Endometrial microvascular endothelial cells (primary cell): ENCODE data around the gene SIMC1. TPM values are rescaled to one million over a fixed set of nuclear protein-coding genes. Genes with fewer than 3 reads are reported as not detected.

Source experiments
- in situ Hi-C: cut with HindIII; loops from 2 replicates; pipeline ENCODE4 v1.10.0; 2017; ENCODE audit warnings: low sequenced_read_pairs, low pct_unique_long_range_greater_than_20kb; ENCODE audit errors: inconsistent ontology term
- total RNA-seq: library from RNA; depleted of rRNA; stranded (reverse); fragments of >200 nt; gene quantifications from one replicate; pipeline ENCODE4 v1.2.3, GENCODE V29; 2015; ENCODE audit errors: inconsistent ontology term

SIMC1 gene
- total RNA-seq, 1 donor from 2014 or later: 6.1 TPM

DNA sequence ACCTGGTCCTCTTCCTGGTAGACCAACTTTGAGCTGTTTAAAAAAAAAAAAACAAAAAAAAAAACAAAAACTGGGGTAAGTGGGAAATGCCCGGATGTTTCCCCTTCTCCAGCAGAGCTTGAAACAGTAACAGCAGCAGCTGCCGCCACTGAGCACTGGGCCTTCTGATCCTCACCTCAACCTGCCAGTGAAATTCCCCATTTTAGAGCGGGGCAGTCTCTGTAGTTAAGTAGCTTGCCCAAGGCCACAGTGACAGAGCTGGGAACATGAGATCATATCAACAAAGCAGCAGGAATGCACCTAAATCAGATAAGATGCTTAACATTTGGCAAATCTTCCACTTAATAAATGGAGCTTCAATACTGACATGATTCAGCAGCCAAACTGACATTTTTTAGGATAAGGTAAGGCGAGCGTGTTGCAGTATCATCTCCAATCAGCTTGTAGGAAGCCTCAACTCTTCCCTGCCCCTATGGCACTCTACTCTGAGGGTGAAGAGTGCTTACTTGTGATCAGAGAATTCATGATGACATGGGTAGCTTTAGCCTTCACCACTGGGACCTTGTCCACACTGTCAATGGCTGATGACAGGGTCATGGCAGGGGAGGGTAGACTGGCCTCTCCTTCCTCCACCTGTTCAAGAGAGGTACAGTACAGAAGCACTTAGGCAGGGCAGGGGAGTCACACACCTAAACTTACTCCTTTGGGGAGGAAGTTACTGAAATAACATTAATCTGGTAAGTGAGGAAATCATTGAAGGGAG is 114.1 kb downstream of the SIMC1 start:
- in situ Hi-C loops: no loop called here

DNA sequence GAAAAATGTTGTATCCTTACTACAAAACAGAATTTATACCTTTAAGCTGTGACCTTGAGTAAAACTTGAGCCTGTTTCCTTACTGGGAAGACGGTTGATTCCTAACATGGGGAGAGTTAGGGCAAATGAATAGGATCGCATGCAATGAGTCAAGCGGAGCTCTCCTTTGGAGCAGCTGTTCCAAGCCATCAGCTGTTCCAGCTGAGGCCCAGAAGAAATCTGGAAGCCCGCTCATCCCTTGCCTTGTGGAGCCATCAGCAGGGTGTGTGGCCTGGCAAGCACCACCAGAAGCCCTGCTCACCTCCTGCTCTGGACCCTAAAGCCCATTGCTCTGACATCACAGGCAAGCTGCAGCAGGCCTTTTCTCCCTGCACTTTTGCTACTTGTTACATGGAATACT is 115.3 kb downstream of the SIMC1 start:
- in situ Hi-C loops: no loop called here

DNA sequence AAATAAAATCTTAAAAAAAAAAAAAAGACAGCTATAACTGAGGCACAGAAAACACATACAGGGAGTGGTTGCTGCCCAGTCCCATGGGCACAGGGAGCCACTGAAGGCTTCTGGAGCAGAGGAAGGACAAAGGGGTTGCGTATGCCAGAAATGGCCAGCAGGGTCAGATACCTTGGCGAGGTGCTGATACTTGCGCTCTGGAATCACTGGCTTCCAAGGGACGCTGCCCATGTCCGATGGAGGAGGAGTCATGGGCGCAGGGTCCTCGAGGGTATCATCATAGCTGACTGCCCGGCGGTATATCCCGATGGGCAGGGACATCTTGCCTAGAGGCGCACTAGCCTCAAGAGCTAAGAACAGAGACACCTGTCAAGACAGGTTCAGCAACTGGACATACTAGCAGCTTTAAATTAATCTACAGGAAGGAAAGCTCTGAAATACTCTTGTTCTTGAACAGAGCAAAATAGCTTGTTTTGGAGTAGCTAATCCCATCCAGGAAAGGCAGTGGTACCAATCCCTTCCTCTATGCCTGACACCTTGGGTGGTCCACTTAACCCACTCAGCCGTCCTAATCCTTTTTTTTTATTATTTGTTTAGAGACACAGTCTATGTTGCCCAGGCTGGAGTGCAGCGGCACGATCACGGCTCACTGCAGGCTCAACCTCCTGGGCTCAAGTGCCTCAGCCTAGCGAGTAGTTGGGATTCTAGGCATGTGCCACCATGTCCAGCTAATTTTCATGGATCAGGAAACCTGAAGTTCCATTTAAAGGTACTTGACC is 117.4 kb downstream of the SIMC1 start:
- in situ Hi-C loops: no loop called here

DNA sequence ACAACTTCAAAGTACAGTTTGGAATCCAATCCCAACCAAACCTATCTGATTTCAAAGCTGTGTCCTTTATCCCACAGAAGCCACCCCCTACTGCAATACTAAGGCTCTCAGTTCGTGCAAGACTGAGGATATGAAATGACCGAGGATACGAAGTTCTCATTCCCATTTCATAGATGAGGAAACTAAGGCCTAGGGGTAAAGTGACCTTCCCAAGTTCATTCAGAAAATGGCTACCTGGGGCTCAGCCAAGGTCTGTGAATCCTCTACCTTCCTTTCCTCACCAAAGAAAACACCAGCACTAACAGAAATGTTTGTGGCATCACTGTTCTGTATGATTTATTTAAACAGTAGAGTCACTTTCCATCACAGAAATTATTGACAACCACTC is 117.9 kb downstream of the SIMC1 start:
- in situ Hi-C loops: no loop called here

DNA sequence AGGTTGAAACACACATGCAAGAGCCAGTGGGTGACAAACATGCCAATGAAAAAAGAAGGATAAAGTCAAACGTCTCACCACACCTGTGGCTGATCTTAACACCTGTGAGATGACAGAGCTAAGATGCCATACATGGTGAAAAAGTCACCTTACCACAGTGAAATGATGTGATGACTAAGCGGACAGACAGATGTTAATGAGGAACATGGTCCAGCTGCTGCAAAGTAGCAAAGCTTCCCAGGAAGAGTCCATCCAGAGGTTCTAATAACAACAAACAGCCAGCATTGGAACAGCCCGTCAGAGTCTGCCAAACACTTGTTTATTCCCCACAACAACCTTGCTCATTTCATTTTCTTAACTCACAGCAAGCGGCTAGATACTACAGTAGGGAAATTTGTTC is 121.4 kb downstream of the SIMC1 start:
- in situ Hi-C loops: no loop called here

DNA sequence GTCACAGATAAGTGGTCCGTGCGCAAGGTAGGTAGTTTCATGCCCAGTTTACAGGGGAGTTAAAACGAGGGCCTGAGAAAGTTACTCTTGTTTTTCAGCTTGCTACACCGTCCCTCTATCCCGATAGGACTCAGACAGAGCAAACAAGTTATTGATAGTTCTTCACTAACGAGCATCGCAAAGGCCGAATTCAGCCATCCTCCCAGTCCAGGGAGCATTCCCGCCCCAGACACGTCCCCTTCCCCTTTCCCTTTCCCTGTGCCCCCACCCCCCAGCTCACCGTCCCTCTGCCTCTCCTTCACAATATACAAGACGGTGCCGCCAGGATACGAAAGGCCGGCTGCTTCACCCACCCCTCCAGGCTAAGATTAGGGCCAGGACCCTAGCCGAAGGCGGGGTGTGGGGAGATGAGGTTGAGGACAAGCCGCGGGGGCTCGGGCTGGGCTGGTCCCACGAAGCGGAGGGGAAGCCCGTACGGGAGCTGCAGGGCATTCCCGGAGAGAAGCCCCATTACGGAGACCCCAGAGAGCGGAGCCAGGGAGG is 122.7 kb downstream of the SIMC1 start:
- in situ Hi-C loops: no loop called here

DNA sequence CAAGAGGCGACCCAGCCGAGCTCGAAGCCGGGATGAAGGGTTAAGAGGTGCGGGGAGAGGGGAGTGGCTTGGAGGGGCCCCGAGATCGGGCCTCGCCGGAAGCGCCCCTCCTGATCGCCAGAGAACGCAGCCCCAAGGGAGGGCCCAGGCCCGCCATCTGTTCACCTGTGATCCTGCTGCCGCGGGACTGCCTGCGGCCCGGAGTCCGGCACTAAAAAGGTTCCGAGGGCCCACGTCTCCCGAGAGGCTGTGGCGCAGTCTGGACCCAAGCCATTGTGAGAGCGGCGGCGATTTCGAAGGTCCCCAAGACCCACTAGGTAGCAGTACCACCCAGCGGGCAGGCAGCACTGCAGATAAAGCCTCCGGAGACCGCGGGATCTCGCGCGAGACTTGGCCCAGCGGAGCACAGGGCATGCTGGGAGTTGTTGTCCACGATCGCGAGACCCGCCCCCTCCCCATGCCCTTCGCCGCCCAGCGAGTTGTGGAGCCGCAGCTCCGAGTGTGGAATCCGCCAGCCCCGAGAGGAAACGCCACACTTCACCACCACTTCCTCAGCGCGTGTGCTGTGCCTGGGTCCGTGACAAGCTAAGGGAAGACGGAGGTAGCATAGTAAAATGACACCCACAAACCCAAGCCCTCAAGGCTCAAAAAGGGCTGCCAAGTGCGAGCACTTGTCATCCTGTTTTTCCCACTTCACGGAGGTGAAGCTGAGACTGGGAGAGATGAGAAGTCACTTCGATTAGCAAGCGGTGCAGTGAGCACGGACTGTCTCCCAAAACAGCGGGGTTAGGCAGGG is 123.4 kb downstream of the SIMC1 start, which contains the start of gene KIAA1191:
KIAA1191 (minus strand) TSS at position 328 of the 796 bp plus-strand sequence. CDS start 2,256 bp downstream, outside the sequence.
- in situ Hi-C loops: no loop called here

DNA sequence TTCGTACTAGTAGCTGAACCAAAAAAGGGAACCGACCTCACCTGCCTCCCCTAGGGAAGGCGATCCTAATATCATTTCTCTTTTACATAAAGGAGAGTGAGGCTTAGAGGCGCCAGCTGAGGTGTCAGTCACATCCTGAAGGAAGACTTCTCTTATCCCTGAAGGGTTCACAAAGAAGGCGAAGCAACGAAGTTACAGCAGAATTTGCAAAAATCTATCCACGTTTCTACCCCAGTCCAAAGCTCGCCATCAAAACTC is 123.9 kb downstream of the SIMC1 start:
- in situ Hi-C loops: no loop called here

DNA sequence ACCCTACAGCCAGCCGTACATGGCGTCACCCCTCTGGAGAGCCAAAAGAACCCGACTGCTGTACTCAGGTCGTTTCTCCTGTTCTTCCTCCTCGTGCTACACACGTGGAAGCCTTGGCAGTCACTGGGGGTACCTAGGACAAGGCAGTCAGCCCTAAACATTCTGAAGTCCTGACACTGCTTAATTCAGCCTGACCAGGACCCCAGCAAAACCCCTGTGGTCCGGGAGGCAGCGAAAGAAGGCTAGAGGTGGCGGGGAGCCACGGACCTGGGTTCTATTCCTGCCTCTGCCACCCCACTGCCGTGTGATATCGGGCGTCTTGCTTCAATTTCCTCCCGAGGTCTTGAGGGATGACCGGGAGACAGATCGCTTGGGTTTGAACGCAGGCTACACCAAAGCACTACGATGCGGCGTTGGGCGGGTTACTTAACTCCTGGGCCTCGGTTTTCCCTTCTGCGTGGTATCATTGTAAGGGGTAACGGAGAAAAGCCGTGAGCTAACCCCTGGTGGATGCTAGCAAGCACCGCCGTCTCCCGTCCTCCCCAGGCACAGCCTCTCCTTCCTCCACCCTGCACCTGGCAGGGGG is 126.6 kb downstream of the SIMC1 start:
- in situ Hi-C loops: no loop called here

DNA sequence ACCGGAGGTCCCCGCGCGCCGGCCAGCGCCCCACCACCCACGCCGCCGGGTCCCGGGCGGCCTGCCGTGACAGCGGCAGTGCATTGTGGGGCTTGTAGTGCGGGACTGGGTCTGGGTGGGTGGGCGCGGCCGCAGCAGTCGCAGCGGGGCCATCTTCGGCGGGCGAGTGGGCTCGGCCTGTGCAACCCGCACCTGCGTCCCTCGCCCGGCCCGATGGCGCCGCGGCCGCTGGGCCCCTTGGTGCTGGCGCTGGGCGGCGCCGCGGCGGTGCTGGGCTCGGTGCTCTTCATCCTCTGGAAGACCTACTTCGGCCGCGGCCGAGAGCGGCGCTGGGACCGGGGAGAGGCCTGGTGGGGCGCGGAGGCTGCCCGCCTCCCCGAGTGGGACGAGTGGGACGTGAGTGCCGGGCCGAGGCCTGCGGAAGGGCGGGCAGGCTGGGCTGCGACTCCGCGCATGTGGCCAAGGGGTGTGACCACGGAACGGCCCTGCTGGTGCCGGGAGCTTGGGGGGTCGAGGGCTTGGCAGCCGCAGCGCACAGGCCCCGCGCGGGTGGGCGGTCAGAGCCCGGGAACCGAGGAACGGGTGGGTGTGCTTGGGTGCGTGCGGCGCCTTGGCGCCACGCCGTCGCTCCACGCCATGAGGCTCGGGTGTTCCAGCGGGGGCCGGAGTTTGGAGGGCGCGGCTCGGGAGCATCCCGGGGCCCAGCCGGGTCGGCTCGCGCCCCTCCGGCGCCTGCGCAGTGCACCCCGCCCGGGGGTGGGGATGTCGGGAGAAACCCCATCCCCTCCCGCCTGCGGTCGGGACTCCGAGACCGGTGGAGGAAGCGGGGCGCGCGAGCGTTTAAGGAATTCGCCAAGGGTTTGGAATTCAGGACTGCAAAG is 127.4 kb downstream of the SIMC1 start, which contains the start of gene ARL10:
ARL10 (plus strand) TSS at position 137 of the 881 bp plus-strand sequence; CDS start at position 214, 77 bp downstream.
- in situ Hi-C loops: no loop called here

DNA sequence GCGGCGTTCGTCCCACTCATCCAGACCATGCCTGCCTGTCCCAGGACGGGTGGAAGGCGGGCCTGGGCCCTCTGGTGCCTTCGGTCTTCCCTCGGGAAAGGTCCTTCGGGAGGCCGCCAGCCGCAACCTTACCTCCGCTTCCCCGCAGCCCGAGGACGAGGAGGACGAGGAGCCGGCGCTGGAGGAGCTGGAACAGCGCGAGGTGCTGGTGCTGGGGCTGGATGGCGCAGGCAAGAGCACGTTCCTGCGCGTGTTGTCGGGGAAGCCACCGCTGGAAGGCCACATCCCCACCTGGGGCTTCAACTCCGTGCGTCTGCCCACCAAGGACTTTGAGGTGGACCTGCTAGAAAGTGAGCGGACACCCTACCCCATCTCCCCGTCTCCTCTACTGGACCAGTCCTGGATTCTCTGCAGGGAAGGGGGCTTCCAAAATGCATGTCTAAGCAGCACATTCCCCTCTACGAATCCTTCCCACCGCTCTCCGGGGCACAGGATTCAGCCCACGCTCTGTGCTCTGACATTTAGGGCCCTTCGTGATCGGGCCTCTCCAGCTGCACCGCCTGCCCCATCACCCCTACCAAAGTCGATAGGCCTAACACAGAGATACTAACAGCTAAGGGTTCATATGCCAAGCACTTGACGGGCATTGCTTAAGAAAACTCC is 128.1 kb downstream of the SIMC1 start:
- in situ Hi-C loops: no loop called here

DNA sequence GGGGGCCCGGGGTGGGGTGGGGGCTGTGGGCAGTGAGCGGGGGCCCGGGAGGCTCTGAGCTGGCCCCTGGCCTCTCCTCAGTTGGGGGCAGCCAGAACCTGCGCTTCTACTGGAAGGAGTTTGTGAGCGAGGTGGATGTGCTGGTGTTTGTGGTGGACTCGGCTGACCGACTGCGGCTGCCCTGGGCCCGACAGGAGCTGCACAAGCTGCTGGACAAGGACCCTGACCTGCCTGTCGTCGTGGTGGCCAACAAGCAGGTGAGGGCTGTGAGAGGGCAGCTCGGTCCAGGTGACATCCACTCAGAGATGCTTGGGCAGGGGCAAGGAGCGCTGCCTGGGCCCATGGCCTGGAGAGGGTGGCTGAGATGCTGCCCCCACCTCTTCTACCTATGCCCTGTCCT is 130.5 kb downstream of the SIMC1 start:
- in situ Hi-C loops: no loop called here

DNA sequence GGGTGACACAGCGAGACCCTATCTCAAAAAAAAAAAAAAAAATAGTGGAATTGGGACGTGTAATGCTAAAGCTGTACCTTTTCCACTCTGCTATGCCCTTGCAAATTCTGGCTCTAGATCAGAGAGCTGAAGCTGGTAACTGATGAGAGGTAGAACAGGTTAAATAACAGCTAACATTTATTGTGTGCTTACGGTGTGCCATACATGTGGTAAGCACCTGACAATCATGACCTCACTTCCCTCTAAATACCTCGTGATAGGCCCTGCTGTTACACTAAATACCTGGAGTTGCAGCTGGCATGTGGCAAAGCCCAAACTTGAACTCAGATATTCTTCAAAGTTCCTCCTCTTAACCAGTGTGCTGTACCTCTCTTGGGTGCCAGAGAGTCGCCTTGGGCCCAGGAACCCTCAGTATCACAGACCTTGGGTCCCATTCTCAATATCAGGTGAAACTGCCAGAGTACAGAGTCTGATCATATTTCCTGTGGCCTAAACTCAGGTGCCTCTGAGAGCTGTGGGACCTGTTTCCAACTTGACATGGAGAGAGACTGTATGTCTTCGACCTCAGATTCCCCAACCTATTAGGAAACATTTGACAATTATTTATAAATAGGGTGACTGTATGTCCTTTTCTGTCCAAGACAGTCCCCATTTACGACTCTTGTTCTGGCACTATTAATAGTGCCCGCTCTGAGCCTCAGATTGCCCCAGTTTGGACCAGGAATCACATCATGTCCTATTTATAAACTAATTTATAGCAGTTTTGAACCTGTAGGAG is 131.9 kb downstream of the SIMC1 start:
- in situ Hi-C loops: no loop called here

DNA sequence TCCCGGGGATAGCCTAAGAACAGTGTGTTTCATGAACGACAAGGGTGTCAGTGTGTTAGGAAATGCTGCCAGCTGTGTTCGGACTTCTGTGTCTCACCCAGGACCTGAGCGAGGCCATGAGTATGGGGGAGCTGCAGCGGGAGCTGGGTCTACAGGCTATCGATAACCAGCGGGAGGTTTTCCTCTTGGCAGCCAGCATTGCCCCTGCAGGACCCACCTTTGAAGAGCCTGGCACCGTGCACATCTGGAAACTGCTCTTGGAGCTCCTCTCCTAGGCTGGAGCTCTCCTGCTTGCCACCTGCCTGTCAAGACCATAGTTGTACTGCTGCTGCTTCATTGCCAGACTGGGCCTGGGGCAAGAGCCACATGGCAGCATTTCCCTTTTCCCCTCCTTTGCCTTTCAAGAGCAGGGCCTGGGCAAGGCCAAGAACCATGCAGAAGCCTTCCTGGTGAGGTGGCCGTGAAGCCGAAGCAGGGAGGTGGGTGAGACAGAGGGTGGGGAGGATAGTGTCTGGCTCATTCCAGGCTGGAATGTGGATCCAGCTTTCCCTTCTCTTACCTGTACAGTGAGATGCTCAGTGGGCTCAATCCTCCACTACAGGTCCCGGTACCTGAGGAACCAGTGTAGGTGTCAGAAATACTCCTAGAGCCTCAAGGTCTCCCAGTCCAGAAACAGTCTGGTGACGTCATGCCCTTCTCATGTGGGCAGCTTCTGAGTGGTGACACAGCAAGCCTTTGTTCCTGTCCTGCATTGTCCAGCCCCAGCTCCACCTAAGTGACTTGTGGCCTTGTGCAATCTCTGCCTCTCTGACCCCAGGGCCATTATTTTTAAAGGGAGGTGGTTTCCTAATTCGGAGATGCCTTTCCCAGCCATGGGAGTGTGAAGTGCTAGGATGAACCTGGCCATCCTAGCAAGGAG is 133.7 kb downstream of the SIMC1 start:
- in situ Hi-C loops: no loop called here

DNA sequence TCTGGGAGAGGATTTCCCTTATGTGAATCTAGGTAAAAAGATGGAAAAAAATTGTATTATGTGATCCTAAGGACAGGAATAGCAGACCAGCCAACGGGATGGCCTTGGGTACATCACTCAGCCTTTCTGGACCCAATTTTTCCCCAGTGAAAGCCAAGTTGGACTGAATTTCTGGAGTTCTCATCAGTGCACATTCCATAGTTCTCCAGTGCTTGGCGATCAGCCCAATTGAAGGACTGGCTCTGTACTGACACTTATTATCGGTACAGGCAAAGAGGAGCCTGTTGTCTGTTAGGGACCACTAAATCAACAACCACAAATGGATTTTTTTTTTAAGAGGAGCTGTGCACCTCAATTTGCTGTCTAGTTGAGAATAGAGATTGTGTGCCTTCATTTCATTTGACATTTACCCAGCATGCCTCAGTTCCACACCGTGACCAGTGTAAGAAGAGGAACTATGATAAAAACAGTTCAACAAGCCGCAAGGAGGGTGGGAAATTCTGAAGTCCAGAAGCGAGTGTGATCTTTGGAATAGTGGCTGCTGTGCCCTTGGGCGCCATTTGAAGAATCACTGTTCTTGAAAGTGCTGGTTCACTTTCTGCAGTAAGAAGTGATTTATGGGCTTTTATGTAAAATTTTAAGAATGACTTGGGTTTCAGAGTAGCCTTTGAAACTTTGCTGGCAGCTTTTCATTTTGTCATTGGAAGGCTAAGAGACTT is 135.0 kb downstream of the SIMC1 start:
- in situ Hi-C loops: no loop called here
